Smooth muscle cell (in vitro differentiated cells): ENCODE measurements around the gene C13orf42. TPM values are rescaled to one million over a fixed set of nuclear protein-coding genes. Genes with fewer than 3 reads are reported as not detected.
A peak's percentile ranks its signal among the peaks of the same experiment; 100 is the strongest.

Experiments
- DNase-seq: peaks from one replicate; lab custom pipeline; 2025; ENCODE audit not compliant: unreplicated experiment; lab: John Stamatoyannopoulos, UW
- H2AFZ ChIP-seq: fragments of 200-600 bp; sonication (generic); 2 replicates; pipeline ENCODE4 v1.6.0; 2016; ENCODE audit warnings: antibody characterized with exemption, low read depth, mild to moderate bottlenecking
- H3F3A ChIP-seq: fragments of 200-600 bp; sonication (generic); 2 replicates; pipeline ENCODE4 v1.6.0; 2017; ENCODE audit warnings: antibody characterized with exemption, low read depth
- H3K27ac ChIP-seq: fragments of 200-600 bp; sonication (generic); 2 replicates; pipeline ENCODE4 v1.5.1; 2016; ENCODE audit warnings: low read depth, mild to moderate bottlenecking
- H3K27me3 ChIP-seq: fragments of 200-600 bp; sonication (generic); 2 replicates; pipeline ENCODE4 v1.6.1; 2016; ENCODE audit warnings: low read depth, mild to moderate bottlenecking
- H3K36me3 ChIP-seq: fragments of 200-600 bp; sonication (generic); 2 replicates; pipeline ENCODE4 v1.5.1; 2016; ENCODE audit warnings: low read depth
- H3K4me1 ChIP-seq: fragments of 200-600 bp; sonication (generic); 2 replicates; pipeline ENCODE4 v1.5.1; 2016; ENCODE audit warnings: low read depth
- H3K4me2 ChIP-seq: fragments of 200-600 bp; sonication (generic); 2 replicates; pipeline ENCODE4 v1.6.0; 2016; ENCODE audit warnings: mild to moderate bottlenecking
- H3K4me3 ChIP-seq: fragments of 200-600 bp; sonication (generic); 2 replicates; pipeline ENCODE4 v1.5.1; 2016; ENCODE audit warnings: mild to moderate bottlenecking
- H3K79me2 ChIP-seq: fragments of 200-600 bp; sonication (generic); 2 replicates; pipeline ENCODE4 v1.6.0; 2016; ENCODE audit warnings: low read depth, mild to moderate bottlenecking
- H3K9ac ChIP-seq: fragments of 200-600 bp; sonication (generic); 2 replicates; pipeline ENCODE4 v1.6.0; 2016; ENCODE audit warnings: low read depth
- H3K9me3 ChIP-seq: fragments of 200-600 bp; sonication (generic); replicated peaks from 2 replicates; pipeline ENCODE4 v1.5.1; 2016; ENCODE audit warnings: low read depth
- H4K20me1 ChIP-seq: fragments of 200-600 bp; sonication (generic); 2 replicates; pipeline ENCODE4 v1.6.0; 2016; ENCODE audit warnings: low read depth
- WGBS: methylation state at CpG from one replicate; pipeline ENCODE4 v1.1.7; 2016; ENCODE audit warnings: low lambda C conversion rate; 5-methylcytosine and 5-hydroxymethylcytosine counted together
- polyA plus RNA-seq: library from polyadenylated mRNA; unstranded; fragments of >200 nt; fragmentation: Nextera tagmentation; extraction: Ambion mirVana; gene quantifications from 2 replicates; pipeline ENCODE4 v1.2.1, GENCODE V29; 2016
- total RNA-seq: library from RNA; depleted of rRNA; stranded (reverse); fragments of >200 nt; gene quantifications from 2 replicates; pipeline ENCODE4 v1.2.3, GENCODE V29; 2014
- TF ChIP-seq, protein P1 (sequence below): fragments of 200-600 bp; sonication (generic); IDR thresholded peaks from 2 replicates; pipeline ENCODE4 v1.5.1; 2017; ENCODE audit warnings: borderline replicate concordance, mild to moderate bottlenecking, antibody characterized with exemption; ENCODE audit not compliant: insufficient read depth, poor library complexity, severe bottlenecking

Gene C13orf42
- total and polyA plus RNA-seq, 2 experiments from 2014 or later = not detected

DNA sequence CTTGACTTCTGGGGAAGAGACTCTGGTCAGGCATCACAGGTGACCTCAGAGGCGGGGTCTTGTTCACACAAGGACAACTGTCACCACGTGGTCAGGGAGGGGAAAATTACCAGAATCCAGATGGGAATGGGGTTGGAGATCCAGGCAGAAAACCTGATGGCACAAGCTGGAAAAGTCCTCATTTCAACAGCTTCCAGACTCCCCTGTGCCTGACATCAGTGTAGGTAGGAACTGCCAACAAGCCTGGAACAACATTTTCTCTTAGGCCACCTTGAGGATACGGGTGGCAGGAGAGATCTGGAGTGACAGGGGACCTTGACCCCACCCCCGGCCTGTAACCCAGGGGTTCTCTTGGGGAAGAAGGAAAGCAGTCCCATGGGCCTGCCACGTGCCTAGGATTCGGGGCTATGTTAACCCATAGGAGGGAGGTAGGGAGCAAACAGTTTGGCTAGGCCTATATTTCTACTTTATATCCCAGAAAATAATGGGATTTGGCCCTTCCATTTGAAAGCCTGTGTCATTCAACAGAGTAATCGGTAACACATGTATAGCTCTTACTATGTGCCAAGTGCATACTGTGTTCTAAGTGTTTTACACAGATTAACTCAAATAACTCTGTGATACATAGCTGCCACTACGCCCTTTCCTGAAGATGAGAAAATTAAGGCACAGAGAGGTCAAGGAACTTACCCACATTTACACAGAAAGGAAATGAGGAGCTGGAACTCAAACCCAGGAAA is 44.9 kb upstream of the C13orf42 start:
- no peak for DNase-seq
- no peak overlapping the region for H3K4me3 ChIP-seq
- no peaks in the 10 kb centered on the region for H4K20me1 ChIP-seq
- no peaks in the 10 kb centered on the region for H3K79me2 ChIP-seq
- TF ChIP-seq, protein P1, sequence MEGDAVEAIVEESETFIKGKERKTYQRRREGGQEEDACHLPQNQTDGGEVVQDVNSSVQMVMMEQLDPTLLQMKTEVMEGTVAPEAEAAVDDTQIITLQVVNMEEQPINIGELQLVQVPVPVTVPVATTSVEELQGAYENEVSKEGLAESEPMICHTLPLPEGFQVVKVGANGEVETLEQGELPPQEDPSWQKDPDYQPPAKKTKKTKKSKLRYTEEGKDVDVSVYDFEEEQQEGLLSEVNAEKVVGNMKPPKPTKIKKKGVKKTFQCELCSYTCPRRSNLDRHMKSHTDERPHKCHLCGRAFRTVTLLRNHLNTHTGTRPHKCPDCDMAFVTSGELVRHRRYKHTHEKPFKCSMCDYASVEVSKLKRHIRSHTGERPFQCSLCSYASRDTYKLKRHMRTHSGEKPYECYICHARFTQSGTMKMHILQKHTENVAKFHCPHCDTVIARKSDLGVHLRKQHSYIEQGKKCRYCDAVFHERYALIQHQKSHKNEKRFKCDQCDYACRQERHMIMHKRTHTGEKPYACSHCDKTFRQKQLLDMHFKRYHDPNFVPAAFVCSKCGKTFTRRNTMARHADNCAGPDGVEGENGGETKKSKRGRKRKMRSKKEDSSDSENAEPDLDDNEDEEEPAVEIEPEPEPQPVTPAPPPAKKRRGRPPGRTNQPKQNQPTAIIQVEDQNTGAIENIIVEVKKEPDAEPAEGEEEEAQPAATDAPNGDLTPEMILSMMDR = no peak
- no peaks in the 10 kb centered on the region for H3K9me3 ChIP-seq
- no peaks in the 10 kb centered on the region for H3K27me3 ChIP-seq
- peaks cover 5% of the 10 kb centered on the region for H3K4me1 ChIP-seq
- H3K4me2 ChIP-seq = no peak overlapping the region
- no peak overlapping the region for H2AFZ ChIP-seq
- peaks cover 8% of the 10 kb centered on the region for H3F3A ChIP-seq
- no peak overlapping the region for H3K27ac ChIP-seq
- no peak overlapping the region for H3K9ac ChIP-seq
- WGBS = 91% methylated on average over 8 of the region's 8 CpGs
- H3K36me3 ChIP-seq = no peaks in the 10 kb centered on the region

DNA sequence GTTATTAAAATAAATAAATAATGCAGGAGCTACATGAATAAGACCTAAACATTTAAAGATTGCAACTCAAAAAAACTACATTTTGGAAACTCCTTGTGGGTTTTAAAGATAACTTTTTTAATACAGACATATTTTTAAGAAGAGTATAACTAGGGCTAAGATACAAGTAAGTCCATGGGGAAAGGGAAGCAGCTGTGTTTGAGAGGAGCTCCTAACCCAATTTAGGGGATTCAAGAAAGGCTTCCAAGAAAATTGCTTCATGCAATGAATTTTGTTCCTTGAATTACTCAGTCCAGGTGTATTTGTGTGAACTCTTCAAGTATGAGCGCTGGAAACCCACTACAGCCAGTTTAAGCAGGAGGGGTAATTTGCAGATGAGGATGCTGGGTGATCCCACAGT is 44.1 kb upstream of the C13orf42 start:
- WGBS = 95% methylated on average over 1 of the region's 1 CpG
- no peak for DNase-seq
- Histone ChIP-seq H3K4me2 (no peak overlapping the region), H3K4me3 (no peak overlapping the region), H3K79me2 (no peaks in the 10 kb centered on the region), H3F3A (peaks cover 8% of the 10 kb centered on the region), H2AFZ (no peak overlapping the region), H3K27ac (no peak overlapping the region), H3K9me3 (no peaks in the 10 kb centered on the region), H3K4me1 (peaks cover 5% of the 10 kb centered on the region), H3K36me3 (no peaks in the 10 kb centered on the region), H4K20me1 (no peaks in the 10 kb centered on the region), H3K9ac (no peak overlapping the region), H3K27me3 (no peaks in the 10 kb centered on the region)
- TF ChIP-seq, protein P1 = no peak

DNA sequence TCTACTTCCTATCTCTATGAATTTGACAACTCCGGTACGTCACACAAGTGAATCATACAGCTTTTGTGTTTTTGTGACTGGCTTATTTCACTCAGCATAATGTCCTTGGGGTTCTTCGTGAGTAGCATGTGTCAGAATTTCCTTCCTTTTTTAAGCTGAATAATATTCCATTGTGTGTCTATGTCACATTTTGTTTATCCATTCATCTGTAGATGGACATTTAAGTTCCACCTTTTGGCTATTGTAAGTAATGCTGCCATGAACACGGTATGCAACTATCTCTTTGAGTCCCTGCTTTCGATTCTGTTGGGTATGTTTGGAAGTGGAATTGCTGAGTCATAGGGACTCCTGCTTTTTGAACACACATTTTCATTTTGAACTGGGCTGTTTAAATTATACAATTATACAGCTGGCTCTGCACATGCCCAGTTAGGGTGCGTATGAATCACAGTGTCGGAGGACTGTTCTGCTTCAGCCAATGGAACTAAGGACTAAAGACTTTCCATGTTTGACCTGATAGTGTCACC is 43.0 kb upstream of the C13orf42 start:
- no peak overlapping the region for H3K4me3 ChIP-seq
- WGBS = 51% methylated on average over 7 of the region's 7 CpGs

More for the DNA sequence above, 43.0 kb upstream of the C13orf42 start:
- H3K27me3 ChIP-seq = no peaks in the 10 kb centered on the region
- no peak overlapping the region for H3K9ac ChIP-seq
- TF ChIP-seq, protein P1 = no peak
- H3K36me3 ChIP-seq = no peaks in the 10 kb centered on the region
- H3K4me1 ChIP-seq = peaks cover 5% of the 10 kb centered on the region
- no peaks in the 10 kb centered on the region for H3K9me3 ChIP-seq
- H2AFZ ChIP-seq = no peak overlapping the region
- peaks cover 8% of the 10 kb centered on the region for H3F3A ChIP-seq
- H4K20me1 ChIP-seq = no peaks in the 10 kb centered on the region
- no peak for DNase-seq
- peak overlapping the region; percentile 32 for H3K27ac ChIP-seq
- H3K4me2 ChIP-seq = peak overlapping the region; percentile 62
- no peaks in the 10 kb centered on the region for H3K79me2 ChIP-seq
